ENCODE measurements around the gene TTC38. TPM values are rescaled to one million over a fixed set of nuclear protein-coding genes. Genes with fewer than 3 reads are reported as not detected.

TTC38 gene
- total and polyA plus RNA-seq, 3 donors from 2014 or later: 15.7 to 44.2 (median 36.4) TPM

- no peaks in the 10 kb centered on the region for H3K36me3 ChIP-seq (ENCODE audit: low read depth, missing control alignments)
- no peaks in the 10 kb centered on the region for H3K4me1 ChIP-seq
- no peak for DNase-seq
- no peak for TF ChIP-seq POLR2A (IDR thresholded peaks at IDR 0.05)
- TF ChIP-seq, protein P1, sequence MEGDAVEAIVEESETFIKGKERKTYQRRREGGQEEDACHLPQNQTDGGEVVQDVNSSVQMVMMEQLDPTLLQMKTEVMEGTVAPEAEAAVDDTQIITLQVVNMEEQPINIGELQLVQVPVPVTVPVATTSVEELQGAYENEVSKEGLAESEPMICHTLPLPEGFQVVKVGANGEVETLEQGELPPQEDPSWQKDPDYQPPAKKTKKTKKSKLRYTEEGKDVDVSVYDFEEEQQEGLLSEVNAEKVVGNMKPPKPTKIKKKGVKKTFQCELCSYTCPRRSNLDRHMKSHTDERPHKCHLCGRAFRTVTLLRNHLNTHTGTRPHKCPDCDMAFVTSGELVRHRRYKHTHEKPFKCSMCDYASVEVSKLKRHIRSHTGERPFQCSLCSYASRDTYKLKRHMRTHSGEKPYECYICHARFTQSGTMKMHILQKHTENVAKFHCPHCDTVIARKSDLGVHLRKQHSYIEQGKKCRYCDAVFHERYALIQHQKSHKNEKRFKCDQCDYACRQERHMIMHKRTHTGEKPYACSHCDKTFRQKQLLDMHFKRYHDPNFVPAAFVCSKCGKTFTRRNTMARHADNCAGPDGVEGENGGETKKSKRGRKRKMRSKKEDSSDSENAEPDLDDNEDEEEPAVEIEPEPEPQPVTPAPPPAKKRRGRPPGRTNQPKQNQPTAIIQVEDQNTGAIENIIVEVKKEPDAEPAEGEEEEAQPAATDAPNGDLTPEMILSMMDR (IDR thresholded peaks at IDR 0.05): no peak
- no peak overlapping the region for H3K4me3 ChIP-seq
- H3K27ac ChIP-seq: no peak overlapping the region
- intact Hi-C loops (cut with DNase I; ENCODE audit: low total_unique reads): no loop called here
- no peaks in the 10 kb centered on the region for H3K27me3 ChIP-seq
- no peaks in the 10 kb centered on the region for H3K9me3 ChIP-seq
- WGBS, 2 donors: 80 to 96% methylated on average over 8 to 12 of the region's 12 CpGs
Measured at GRCh38 chr22:46272762-46273431, 5.1 kb downstream of the TTC38 start.

GRCh38 chr22:46273432-46274148, 5.8 kb downstream of the TTC38 start:
- no peak for DNase-seq
- Histone ChIP-seq H3K9me3 (no peaks in the 10 kb centered on the region), H3K27me3 (no peaks in the 10 kb centered on the region), H3K36me3 (ENCODE audit: low read depth, missing control alignments) (no peaks in the 10 kb centered on the region), H3K4me3 (no peak overlapping the region), H3K27ac (no peak overlapping the region), H3K4me1 (no peaks in the 10 kb centered on the region)
- 82 to 89% methylated on average over 8 to 12 of the region's 12 CpGs for WGBS, 2 donors
- intact Hi-C loops (cut with DNase I; ENCODE audit: low total_unique reads): no loop called here
- TF ChIP-seq, protein P1 (IDR thresholded peaks at IDR 0.05): no peak
- no peak for TF ChIP-seq POLR2A (IDR thresholded peaks at IDR 0.05)

DNA sequence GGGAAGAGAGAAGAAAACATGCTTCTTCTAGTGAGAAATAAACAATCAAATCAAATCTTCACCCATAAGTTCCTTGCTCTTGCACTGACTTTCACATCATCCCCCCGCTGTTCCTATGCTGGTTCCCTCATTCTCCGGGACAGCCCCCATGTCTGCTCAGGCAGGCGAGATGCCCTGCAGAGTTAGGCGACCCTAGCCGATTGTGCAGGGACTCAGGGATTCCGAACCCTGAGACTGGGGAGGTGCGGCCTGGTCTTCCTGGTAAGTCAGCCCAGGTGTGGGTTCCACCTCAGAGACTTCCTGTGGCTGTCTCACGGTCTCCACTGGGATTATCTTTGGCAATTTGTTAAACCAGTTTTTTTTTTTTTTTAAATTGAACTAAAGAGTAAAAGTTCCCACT, 6.6 kb downstream of the TTC38 start:
- H3K9me3 ChIP-seq: no peaks in the 10 kb centered on the region
- no peaks in the 10 kb centered on the region for H3K27me3 ChIP-seq
- H3K4me3 ChIP-seq: no peak overlapping the region
- TF ChIP-seq POLR2A (IDR thresholded peaks at IDR 0.05): no peak
- TF ChIP-seq, protein P1 (IDR thresholded peaks at IDR 0.05): no peak
- intact Hi-C loops (cut with DNase I; ENCODE audit: low total_unique reads): no loop called here
- H3K4me1 ChIP-seq: no peaks in the 10 kb centered on the region
- 94 to 98% methylated on average over 8 of the region's 8 CpGs for WGBS, 2 donors
- no peaks in the 10 kb centered on the region for H3K36me3 ChIP-seq (ENCODE audit: low read depth, missing control alignments)
- no peak for DNase-seq
- no peak overlapping the region for H3K27ac ChIP-seq

GRCh38 chr22:46275455-46276122, 7.8 kb downstream of the TTC38 start:
- intact Hi-C loops (cut with DNase I; ENCODE audit: low total_unique reads): no loop called here
- 80 to 83% methylated on average over 3 of the region's 3 CpGs for WGBS, 2 donors
- Histone ChIP-seq H3K27ac (no peak overlapping the region), H3K4me1 (no peaks in the 10 kb centered on the region), H3K9me3 (no peaks in the 10 kb centered on the region), H3K27me3 (no peaks in the 10 kb centered on the region), H3K36me3 (ENCODE audit: low read depth, missing control alignments) (no peaks in the 10 kb centered on the region), H3K4me3 (no peak overlapping the region)
- DNase-seq: no peak
- no peak for TF ChIP-seq POLR2A (IDR thresholded peaks at IDR 0.05)
- TF ChIP-seq, protein P1 (IDR thresholded peaks at IDR 0.05): no peak

All from testis (tissue), 3 donors.